ENCODE results near the gene MYH6.

MYH6 gene

GRCh38 chr14:23375527-23376251, 32.4 kb downstream of the MYH6 start:
- DNase-seq, result no peak

GRCh38 chr14:23373041-23373440, 35.0 kb downstream of the MYH6 start:
- no peak for DNase-seq

- no peak for DNase-seq
Observed at GRCh38 chr14:23372509-23372908, 35.6 kb downstream of the MYH6 start, which contains the start of gene IL25. TSS of gene IL25 (plus strand) at chr14:23372809.

- no peak for DNase-seq
Observed at GRCh38 chr14:23371865-23372264, 36.2 kb downstream of the MYH6 start.

- no peak for DNase-seq
Observed at GRCh38 chr14:23370221-23370620, 37.9 kb downstream of the MYH6 start.

GRCh38 chr14:23366426-23366921, 41.6 kb downstream of the MYH6 start:
- DNase-seq, result no peak

- no peak for DNase-seq
Observed at GRCh38 chr14:23365732-23366425, 42.2 kb downstream of the MYH6 start.

GRCh38 chr14:23365036-23365731, 42.9 kb downstream of the MYH6 start, which contains the start of gene EFS:
TSS of gene EFS (minus strand) at chr14:23365172. CDS start at chr14:23365025, 147 bp downstream.
- no peak for DNase-seq

- DNase-seq, result no peak
Observed at GRCh38 chr14:23364164-23365035, 43.7 kb downstream of the MYH6 start.

- no peak for DNase-seq
Observed at GRCh38 chr14:23362200-23362599, 45.9 kb downstream of the MYH6 start.

- no peak for DNase-seq
Observed at GRCh38 chr14:23361763-23362162, 46.3 kb downstream of the MYH6 start.

- DNase-seq, result no peak
Observed at GRCh38 chr14:23361320-23361719, 46.8 kb downstream of the MYH6 start.

- no peak for DNase-seq
Observed at GRCh38 chr14:23360496-23360895, 47.6 kb downstream of the MYH6 start.

- DNase-seq, result no peak
Observed at GRCh38 chr14:23359722-23360447, 48.2 kb downstream of the MYH6 start.

- no peak for DNase-seq
Observed at GRCh38 chr14:23359167-23359626, 48.9 kb downstream of the MYH6 start.

GRCh38 chr14:23358553-23359166, 49.4 kb downstream of the MYH6 start:
- no peak for DNase-seq

GRCh38 chr14:23358042-23358441, 50.0 kb downstream of the MYH6 start:
- DNase-seq, result no peak

GRCh38 chr14:23357261-23357660, 50.8 kb downstream of the MYH6 start:
- DNase-seq, result no peak

- no peak for DNase-seq
Observed at GRCh38 chr14:23356662-23357061, 51.4 kb downstream of the MYH6 start.

GRCh38 chr14:23355871-23356435, 52.1 kb downstream of the MYH6 start:
- no peak for DNase-seq

GRCh38 chr14:23354990-23355389, 53.1 kb downstream of the MYH6 start:
- no peak for DNase-seq

Measured in stimulated activated CD4-positive, alpha-beta T cell treated with anti-CD3 and anti-CD28 coated beads, Interleukin-2, amount 100 ng/mL, for 48 hours (primary cell).